Testis (tissue), 3 donors: ENCODE measurements around the gene ASB2. TPM values are rescaled to one million over a fixed set of nuclear protein-coding genes. Genes with fewer than 3 reads are reported as not detected.

Source experiments
- DNase-seq: peaks from one replicate; pipeline ENCODE4 v3.0.0-alpha.2; 2019
- H3K27ac ChIP-seq, 2 donors: fragments of 200-600 bp; sonication (generic); one replicate each; pipeline ENCODE4 v1.5.1; 2019
- H3K27me3 ChIP-seq: fragments of 200-600 bp; sonication (generic); one replicate; pipeline ENCODE4 v1.5.1; 2019
- H3K36me3 ChIP-seq: fragments of 200-600 bp; sonication (generic); one replicate; pipeline ENCODE4 v1.5.1; 2017; ENCODE audit warnings: low read depth; ENCODE audit errors: missing control alignments
- H3K4me1 ChIP-seq: fragments of 200-600 bp; sonication (generic); one replicate; pipeline ENCODE4 v1.5.1; 2019
- H3K4me3 ChIP-seq, 2 donors: fragments of 200-600 bp; sonication (generic); one replicate each; pipeline ENCODE4 v1.5.1; 2017 to 2019
- H3K9me3 ChIP-seq: fragments of 200-600 bp; sonication (generic); one replicate; pipeline ENCODE4 v1.5.1; 2017
- CTCF ChIP-seq, 3 experiments: fragments of 450-650 bp in 2 of 3; fragments of 200-600 bp in 1 of 3; sonication (generic) in 1 of 3; IDR thresholded peaks; one replicate each; pipeline ENCODE4 v1.5.1; 2016 to 2019; ENCODE audit warnings: antibody characterized with exemption in 3 of 3, mild to moderate bottlenecking in 2 of 3, moderate library complexity in 1 of 3
- POLR2A ChIP-seq: fragments of 450-650 bp; IDR thresholded peaks from one replicate; pipeline ENCODE4 v1.6.1; 2017; ENCODE audit warnings: antibody characterized with exemption, mild to moderate bottlenecking, moderate library complexity
- WGBS, 2 donors: methylation state at CpG; one replicate each; pipeline ENCODE4 v1.1.5; 2018; 5-methylcytosine and 5-hydroxymethylcytosine counted together
- intact Hi-C: fragments of 100-400 bp; cut with DNase I; formaldehyde crosslinking; loops from one replicate; pipeline ENCODE4 v1.15.1; 2023; ENCODE audit warnings: low total_unique reads
- polyA plus RNA-seq: library from polyadenylated mRNA; stranded (reverse); fragments of 350-450 nt; fragmentation: Illumina TruSeq; extraction: RNeasy Lipid Tissue Mini Kit (QIAGEN cat#74804); gene quantifications from one replicate; pipeline ENCODE4 v1.2.3, GENCODE V29; 2014; ENCODE audit warnings: low read depth, low replicate concordance; ENCODE audit not compliant: insufficient read depth
- total RNA-seq, 2 donors: library from RNA; depleted of rRNA; stranded (reverse); fragments of >200 nt; gene quantifications; one replicate each; pipeline ENCODE4 v1.2.3, GENCODE V29; 2016

ASB2 gene
- total and polyA plus RNA-seq, 3 donors from 2014 or later, result 3.5 to 4.3 (median 3.7) TPM

DNA sequence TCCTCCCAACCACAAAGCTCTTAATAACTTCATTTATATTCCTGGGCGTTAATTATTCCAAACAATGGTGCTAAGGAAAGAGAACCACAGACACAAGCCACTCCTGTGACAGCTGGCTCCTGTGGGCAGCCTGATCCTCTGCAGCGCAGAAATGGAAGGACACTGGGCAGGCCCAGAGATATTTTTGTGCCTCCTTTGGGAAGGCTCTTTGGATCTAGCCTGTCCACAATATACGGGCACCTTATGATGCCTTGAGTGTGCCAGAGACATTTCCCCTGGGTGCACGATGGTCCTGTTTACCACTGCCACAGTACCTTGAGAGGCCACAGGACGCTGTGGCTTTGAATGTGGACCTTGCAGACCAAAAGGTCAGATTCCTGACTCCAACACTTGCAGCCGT lies 2.1 kb downstream of the ASB2 start:
- DNase-seq, result no peak
- Histone ChIP-seq H3K36me3 (no peaks in the 10 kb centered on the region), H3K4me1 (no peaks in the 10 kb centered on the region), H3K27me3 (no peaks in the 10 kb centered on the region), H3K27ac (no peak overlapping the region), H3K9me3 (no peaks in the 10 kb centered on the region), H3K4me3 (no peak overlapping the region)
- TF ChIP-seq CTCF (IDR thresholded peaks at IDR 0.05), result no peak
- TF ChIP-seq POLR2A, result no peak
- WGBS, 2 donors, result 86 to 95% methylated on average over 5 to 6 of the region's 6 CpGs
- intact Hi-C loops, result no loop called here

GRCh38 chr14:93973607-93974006 lies 2.8 kb downstream of the ASB2 start:
- no peak for DNase-seq
- Histone ChIP-seq H3K4me3 (no peak overlapping the region), H3K4me1 (no peaks in the 10 kb centered on the region), H3K27ac (no peak overlapping the region), H3K9me3 (no peaks in the 10 kb centered on the region), H3K36me3 (no peaks in the 10 kb centered on the region), H3K27me3 (no peaks in the 10 kb centered on the region)
- no peak for TF ChIP-seq CTCF (IDR thresholded peaks at IDR 0.05)
- TF ChIP-seq POLR2A, result no peak
- intact Hi-C loops, result no loop called here
- 90 to 100% methylated on average over 1 to 6 of the region's 6 CpGs for WGBS, 2 donors

GRCh38 chr14:93972618-93973205 lies 3.7 kb downstream of the ASB2 start:
- DNase-seq, result no peak
- intact Hi-C loops, result no loop called here
- H3K36me3 ChIP-seq, result no peaks in the 10 kb centered on the region
- no peaks in the 10 kb centered on the region for H3K9me3 ChIP-seq
- H3K4me1 ChIP-seq, result no peaks in the 10 kb centered on the region
- TF ChIP-seq CTCF (IDR thresholded peaks at IDR 0.05) (no peak), POLR2A (no peak)
- no peaks in the 10 kb centered on the region for H3K27me3 ChIP-seq
- H3K27ac ChIP-seq, result no peak overlapping the region
- WGBS, 2 donors, result 88 to 91% methylated on average over 4 to 6 of the region's 6 CpGs
- H3K4me3 ChIP-seq, result no peak overlapping the region

- no peak for DNase-seq
- Histone ChIP-seq H3K4me3 (no peak overlapping the region), H3K27me3 (no peaks in the 10 kb centered on the region), H3K36me3 (no peaks in the 10 kb centered on the region), H3K9me3 (no peaks in the 10 kb centered on the region), H3K4me1 (no peaks in the 10 kb centered on the region), H3K27ac (no peak overlapping the region)
- TF ChIP-seq POLR2A (no peak), CTCF (IDR thresholded peaks at IDR 0.05) (no peak)
- 85 to 89% methylated on average over 3 of the region's 3 CpGs for WGBS, 2 donors
- intact Hi-C loops, result no loop called here
Measured at GRCh38 chr14:93971635-93972027, 4.7 kb downstream of the ASB2 start.

- Histone ChIP-seq H3K27ac (no peak overlapping the region), H3K4me1 (no peaks in the 10 kb centered on the region)
- WGBS, 2 donors, result 76 to 83% methylated on average over 9 to 15 of the region's 15 CpGs
Measured at GRCh38 chr14:93970965-93971634, 5.3 kb downstream of the ASB2 start.

More at GRCh38 chr14:93970965-93971634, 5.3 kb downstream of the ASB2 start:
- DNase-seq, result no peak
- intact Hi-C loops, result no loop called here
- no peaks in the 10 kb centered on the region for H3K36me3 ChIP-seq
- no peak for TF ChIP-seq CTCF (IDR thresholded peaks at IDR 0.05)
- no peak for TF ChIP-seq POLR2A
- H3K27me3 ChIP-seq, result no peaks in the 10 kb centered on the region
- H3K9me3 ChIP-seq, result no peaks in the 10 kb centered on the region
- no peak overlapping the region for H3K4me3 ChIP-seq
